GM19468 (cell line): ENCODE measurements around the gene PHLDB2.

Experiments
- ATAC-seq: cut with Tn5 transposase; IDR thresholded peaks from one replicate; pipeline ENCODE4 v1.9.1; 2021; ENCODE audit warnings: mild to moderate bottlenecking, moderate library complexity, moderate number of reproducible peaks; ENCODE audit not compliant: unreplicated experiment; ENCODE audit errors: extremely low read depth

The PHLDB2 gene

DNA sequence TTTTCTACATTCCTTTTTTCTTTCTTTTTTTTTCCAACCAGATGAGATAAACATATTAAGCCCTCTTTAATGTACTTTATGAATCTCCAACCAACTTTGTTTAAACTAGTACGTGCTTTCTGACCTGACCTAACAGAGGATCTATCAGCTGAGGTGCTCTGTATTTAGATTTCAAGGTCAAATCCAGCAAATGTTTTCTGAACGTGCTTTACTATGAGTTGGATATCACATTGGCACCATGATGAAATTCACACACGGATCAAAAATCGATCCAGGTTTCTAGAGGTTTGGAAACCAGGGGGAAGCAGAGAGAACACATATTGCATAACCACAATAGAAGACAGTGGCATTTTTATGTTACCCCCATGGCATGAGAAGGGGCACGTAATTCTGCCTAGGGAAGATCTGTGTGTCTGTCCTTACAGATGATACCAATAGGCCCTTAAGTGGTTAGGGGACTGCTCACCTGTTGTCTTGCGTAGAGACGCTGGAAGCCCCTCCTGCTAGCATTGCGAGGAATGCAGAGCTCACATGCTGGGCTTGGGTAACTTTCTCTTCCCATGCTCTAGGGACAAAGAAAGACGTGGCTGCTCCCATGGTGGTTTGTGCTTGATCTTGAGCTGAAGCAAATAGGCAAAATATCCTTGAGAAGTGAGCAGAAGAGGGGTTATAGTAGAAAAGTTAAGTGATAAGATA lies 60.5 kb downstream of the PHLDB2 start:
- no peak for ATAC-seq

GRCh38 chr3:111921181-111921580 lies 62.1 kb downstream of the PHLDB2 start:
- ATAC-seq = no peak

DNA sequence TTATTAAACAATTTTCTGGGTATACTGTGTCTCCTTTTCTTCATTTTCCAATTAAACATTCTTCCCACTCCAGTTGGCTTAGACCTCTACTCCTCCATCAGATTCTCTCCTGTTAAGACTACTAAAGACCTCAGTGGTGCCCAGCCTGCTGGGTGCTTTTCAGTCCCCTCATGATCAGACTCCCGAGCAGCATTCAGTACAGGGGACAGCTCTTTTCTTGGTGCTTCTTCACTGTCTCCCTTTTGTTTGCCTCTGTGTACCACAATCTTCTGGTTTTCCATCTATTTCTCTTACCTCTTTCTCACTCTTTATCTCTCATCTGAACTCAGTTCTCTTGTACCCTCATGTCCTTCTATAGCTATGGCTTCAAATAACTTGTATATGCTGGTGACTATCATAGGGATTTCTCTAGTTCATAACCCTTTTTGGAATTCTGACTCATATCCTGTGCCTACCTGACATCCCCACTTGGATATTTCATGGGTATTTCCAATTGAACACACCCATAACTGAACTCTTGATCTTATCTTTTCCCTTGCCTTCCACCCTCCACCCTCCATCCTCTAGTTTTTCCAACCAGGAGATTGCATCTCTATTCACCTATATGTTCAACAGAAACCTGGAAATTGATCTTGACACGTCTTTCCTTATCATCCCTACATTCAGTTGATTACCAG lies 64.2 kb downstream of the PHLDB2 start:
- ATAC-seq = no peak

DNA sequence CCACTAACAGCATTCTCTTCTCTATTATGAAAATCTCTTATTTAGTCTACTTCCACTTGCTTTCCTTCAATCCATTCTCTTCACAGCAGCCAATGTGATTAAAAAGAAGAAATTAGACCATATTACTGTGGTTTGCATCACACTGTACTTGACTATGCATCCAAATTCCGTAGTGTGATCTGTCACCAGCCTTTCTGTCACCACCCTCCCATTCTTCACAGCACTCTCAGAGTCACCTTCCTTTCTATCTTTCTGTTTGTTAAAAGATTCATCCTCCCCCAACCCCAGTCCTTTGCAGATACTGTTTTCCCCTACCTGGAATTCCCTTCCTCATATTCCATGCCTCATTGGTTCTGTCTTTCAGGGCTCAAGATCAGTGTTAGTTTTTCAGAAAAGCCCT lies 64.7 kb downstream of the PHLDB2 start:
- no peak for ATAC-seq

DNA sequence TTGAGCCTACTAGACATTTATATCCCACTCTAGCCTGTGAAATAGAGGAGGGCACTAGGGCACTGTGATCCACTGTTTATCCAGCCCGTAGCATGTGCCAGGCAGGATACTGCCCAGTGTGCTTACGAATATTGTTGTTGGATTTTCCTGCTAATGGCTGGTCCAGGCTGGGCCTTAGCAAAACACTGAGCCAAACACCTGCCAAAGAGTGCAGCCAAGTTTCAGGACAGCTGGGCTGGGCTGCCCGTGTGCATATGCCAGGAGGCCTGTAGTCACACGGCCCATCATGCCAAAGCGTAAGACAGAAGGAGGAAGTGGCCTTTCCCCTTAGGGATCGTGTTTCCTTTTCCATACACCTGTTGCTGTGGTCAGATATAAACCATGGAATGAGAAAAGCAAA lies 65.2 kb downstream of the PHLDB2 start:
- ATAC-seq = no peak

DNA sequence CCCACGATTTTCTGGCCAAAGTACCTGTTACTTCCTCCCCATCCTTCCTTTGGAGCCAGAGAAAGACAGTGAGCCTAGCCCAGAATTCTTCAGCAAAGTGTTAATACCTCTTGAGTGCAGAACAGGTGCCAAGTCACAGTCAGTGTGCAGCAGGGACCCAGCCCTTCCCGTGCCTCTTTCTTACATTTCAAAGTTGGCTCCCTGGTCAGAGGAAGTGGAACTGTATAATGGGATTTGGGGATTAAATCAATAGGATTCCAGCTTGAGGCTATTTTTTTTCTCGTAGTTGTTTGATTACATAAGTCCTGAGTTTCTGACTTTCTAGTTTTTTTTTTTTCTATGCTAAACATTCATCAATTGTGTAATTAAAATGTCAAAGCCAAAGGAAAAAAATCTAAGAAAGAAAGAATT lies 67.2 kb downstream of the PHLDB2 start:
- no peak for ATAC-seq

- no peak for ATAC-seq
These were observed 69.5 kb downstream of the PHLDB2 start for GRCh38 chr3:111928613-111929012.

GRCh38 chr3:111929484-111929883 lies 70.4 kb downstream of the PHLDB2 start:
- ATAC-seq = no peak

DNA sequence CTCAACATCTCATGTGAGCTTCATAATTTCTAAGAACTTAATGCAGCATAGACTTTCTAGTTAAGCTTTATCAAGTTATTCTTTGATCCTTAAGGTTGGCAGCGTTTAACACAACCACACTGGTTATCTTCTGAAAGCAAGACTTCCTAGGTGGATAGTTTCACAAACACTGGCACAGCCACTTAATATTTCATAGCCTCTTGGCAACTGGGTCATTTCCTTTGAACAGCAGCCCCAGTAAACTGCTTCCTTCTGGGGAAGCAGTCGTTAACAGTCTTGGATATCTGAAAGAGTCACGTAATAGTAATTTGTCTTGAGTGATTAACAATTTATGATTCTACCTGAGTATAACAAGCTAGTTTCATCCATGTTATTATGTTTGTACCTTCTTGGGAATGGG lies 73.9 kb downstream of the PHLDB2 start:
- ATAC-seq = no peak

DNA sequence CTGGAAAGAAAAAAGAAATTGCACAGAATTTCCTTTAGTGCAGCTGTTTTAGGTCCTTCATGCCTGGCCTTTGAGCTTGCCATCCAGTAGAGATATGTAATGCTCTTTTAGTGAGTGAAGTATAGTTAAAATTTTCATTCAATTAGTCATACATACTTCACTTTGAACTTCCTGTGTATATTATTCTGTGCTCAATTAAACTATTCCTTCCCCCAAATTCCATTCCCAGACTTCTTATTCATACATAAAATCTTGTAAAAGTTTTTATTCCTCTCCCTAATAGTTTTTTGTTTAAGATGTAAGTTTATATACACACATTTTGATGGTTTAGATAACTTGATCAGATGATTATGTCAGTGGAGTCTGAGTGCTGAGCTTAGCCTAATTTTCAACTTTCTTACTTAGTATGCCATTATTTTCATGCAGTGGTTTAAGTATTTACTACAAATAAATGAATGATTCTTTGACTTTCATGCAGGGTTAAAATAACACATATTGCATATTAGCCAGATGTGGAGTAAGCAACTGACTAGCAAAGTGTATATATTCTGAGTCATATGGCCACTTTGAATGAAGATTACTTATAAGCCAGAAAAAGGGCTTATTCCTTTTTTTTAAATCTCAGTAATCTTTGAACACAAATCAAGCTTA lies 77.3 kb downstream of the PHLDB2 start:
- ATAC-seq = no peak

GRCh38 chr3:111936967-111937366 lies 77.9 kb downstream of the PHLDB2 start:
- ATAC-seq = no peak

DNA sequence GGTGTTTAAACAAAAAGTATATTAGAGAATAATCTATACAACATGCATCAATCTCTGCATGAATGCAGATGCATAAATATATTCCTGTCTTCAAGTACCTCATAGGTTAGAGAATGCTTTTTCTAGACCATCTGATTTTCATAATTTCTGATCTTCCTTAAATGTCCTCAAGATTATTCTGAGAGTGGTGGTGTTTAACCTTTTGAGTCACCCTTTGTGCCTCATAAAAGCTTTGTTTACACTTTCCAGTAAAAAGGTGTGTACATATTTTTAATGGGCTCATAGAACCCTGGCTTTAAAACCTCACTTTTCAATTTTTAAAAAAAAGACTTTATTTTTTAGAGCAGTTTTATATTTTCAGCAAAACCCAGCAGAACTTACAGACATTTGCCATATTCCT lies 78.8 kb downstream of the PHLDB2 start:
- no peak for ATAC-seq

DNA sequence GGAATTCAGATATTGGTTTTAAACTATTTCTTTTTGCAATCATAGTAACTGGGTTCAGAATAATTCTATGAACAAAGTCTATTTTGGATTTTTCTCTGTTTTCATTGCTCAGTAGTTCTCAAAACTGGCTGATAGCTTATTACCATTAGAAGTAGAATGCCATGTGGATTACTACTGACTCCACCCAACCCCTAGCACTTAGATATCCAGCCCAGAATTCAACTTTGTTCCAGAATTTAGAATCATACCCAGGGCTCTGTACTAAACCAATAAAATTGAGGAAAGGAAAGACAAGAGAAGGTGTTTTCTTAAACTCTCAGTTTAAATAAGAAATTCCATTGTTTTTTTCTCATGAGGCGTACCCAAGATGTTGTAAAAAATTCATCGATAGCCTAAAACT lies 80.8 kb downstream of the PHLDB2 start:
- ATAC-seq = no peak

GRCh38 chr3:111943533-111943932 lies 84.5 kb downstream of the PHLDB2 start:
- ATAC-seq = no peak

DNA sequence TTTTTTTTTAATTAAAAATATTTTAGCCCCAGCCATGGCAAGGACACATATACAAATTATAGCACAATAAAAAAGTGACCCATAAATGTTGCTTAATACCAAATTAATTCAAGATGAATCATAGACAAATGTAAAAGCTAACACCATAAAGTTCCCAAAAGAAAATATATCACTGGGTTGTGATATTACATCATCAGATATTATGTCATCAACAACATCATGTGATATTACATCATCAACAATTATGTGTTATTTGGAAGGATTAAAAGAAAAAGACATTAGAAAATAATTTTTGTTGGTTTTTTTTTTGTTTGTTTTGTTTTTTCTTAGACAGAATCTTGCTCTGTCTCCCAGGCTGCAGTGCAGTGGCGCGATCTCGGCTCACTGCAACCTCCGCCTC lies 85.3 kb downstream of the PHLDB2 start:
- no peak for ATAC-seq

GRCh38 chr3:111947231-111947630 lies 88.2 kb downstream of the PHLDB2 start:
- ATAC-seq = no peak

GRCh38 chr3:111948786-111949185 lies 89.7 kb downstream of the PHLDB2 start:
- no peak for ATAC-seq

GRCh38 chr3:111949712-111950111 lies 90.6 kb downstream of the PHLDB2 start:
- no peak for ATAC-seq

GRCh38 chr3:111951032-111951431 lies 92.0 kb downstream of the PHLDB2 start:
- ATAC-seq = no peak

DNA sequence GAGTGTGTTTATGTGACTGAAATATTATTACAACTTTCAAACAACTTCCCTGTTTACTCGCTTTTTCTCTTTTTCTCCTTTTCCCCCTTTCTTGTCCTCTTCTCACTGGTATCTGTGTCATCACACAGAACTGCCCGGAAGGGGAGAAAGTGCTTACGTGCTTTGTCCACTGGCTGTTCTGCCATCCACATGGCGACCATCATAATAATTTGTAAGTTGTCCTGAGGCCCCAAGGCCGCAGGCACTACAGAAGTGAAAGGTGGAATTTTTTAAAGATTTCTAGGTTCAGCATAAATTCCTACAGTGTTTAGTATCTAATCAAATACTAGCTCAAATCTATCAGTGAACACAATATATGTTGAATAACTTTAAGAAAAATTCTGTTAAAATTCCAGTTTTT lies 93.0 kb downstream of the PHLDB2 start:
- no peak for ATAC-seq

DNA sequence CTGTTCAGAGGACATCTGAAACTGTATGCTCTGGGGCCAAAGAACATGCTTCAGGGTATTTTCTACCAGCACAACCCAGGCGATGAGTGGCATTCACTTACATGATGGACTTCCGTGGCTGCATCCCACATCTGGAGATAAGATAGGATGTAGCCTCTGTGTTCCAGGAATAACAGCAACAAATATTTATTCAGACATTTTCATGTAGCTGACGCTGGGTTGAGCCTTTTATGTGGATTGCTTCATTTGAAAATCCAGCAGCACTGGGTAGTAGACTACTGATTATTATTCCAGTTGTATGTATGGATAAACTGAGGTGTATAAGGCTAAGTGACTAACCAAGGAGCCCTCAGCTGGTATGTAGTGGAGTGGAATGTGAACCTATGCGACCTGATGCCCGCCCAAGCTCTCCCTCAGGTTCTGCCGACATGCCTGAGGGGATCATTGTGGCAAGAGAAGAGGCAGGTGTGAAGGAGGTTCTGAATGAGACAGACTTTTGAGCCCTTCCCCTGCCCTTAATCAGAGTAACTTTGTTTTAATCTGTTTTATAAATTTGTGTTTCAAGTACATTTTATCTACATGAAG lies 93.9 kb downstream of the PHLDB2 start:
- no peak for ATAC-seq
